WERI-Rb-1 (cell line): ENCODE results near the gene OR4C15.

ENCODE experiments used
- DNase-seq: peaks from one replicate; pipeline ENCODE4 v3.0.0-alpha.2; 2020
- H3K27ac ChIP-seq: fragments of 250-450 bp; sonication (Bioruptor Pico); 2 replicates; pipeline ENCODE4 v1.5.1; 2020; ENCODE audit warnings: mild to moderate bottlenecking, moderate library complexity
- H3K27me3 ChIP-seq: fragments of 250-450 bp; sonication (Bioruptor Pico); 2 replicates; pipeline ENCODE4 v1.5.1; 2021; ENCODE audit warnings: mild to moderate bottlenecking, low read depth, moderate library complexity; ENCODE audit not compliant: insufficient read depth, severe bottlenecking
- H3K36me3 ChIP-seq: fragments of 250-450 bp; sonication (Bioruptor Pico); 2 replicates; pipeline ENCODE4 v1.5.1; 2020; ENCODE audit warnings: mild to moderate bottlenecking, moderate library complexity
- H3K4me3 ChIP-seq: 2 replicates; pipeline ENCODE4 v1.5.1; 2011; ENCODE audit warnings: low read depth, mild to moderate bottlenecking, control low read depth, low read length
- H3K9me3 ChIP-seq: fragments of 250-450 bp; sonication (Bioruptor Pico); 2 replicates; pipeline ENCODE4 v1.5.1; 2021; ENCODE audit warnings: mild to moderate bottlenecking, moderate library complexity; ENCODE audit not compliant: severe bottlenecking
- CTCF ChIP-seq: IDR thresholded peaks from 2 replicates; pipeline ENCODE4 v1.5.1; 2011; ENCODE audit warnings: low read depth, mild to moderate bottlenecking, control low read depth, inconsistent platforms, low read length

OR4C15 gene

DNA sequence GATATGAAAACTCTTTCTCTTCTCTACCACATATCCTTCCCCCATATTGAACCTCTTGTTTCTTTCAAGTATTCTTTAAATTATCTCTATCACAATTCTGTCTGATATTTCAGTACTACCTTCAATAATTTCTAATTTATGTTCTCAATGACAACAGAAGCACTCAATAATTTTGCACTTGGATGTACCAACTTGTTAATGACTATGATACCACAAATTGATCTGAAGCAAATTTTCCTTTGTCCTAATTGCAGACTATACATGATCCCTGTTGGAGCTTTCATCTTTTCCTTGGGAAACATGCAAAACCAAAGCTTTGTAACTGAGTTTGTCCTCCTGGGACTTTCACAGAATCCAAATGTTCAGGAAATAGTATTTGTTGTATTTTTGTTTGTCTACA lies at the start of gene OR4C15:
OR4C15 (plus strand) TSS at position 301 of the 400 bp plus-strand sequence; CDS start at position 301, 0 bp downstream.
- Histone ChIP-seq H3K9me3 (no peaks in the 10 kb centered on the region), H3K36me3 (no peaks in the 10 kb centered on the region), H3K4me3 (no peak within 1 kb of the TSS), H3K27ac (no peak within 1 kb of the TSS), H3K27me3 (no peaks in the 10 kb centered on the region)
- no peak for TF ChIP-seq CTCF
- DNase-seq, result no peak

GRCh38 chr11:55571828-55572227 lies 17.6 kb downstream of the OR4C15 start, which contains the start of gene OR4C16:
Gene OR4C16, plus strand, starts transcription at chr11:55572128. Its CDS starts 0 bp downstream, at chr11:55572128.
- no peak for TF ChIP-seq CTCF
- Histone ChIP-seq H3K27me3 (no peaks in the 10 kb centered on the region), H3K9me3 (no peaks in the 10 kb centered on the region), H3K27ac (no peak within 1 kb of the TSS), H3K36me3 (no peaks in the 10 kb centered on the region), H3K4me3 (no peak within 1 kb of the TSS)
- no peak for DNase-seq

- H3K27ac ChIP-seq, result no peak overlapping the region
- H3K9me3 ChIP-seq, result no peaks in the 10 kb centered on the region
- no peaks in the 10 kb centered on the region for H3K36me3 ChIP-seq
- DNase-seq, result no peak
- H3K4me3 ChIP-seq, result no peak overlapping the region
- no peak for TF ChIP-seq CTCF
- H3K27me3 ChIP-seq, result no peaks in the 10 kb centered on the region
These were observed 18.3 kb downstream of the OR4C15 start for GRCh38 chr11:55572548-55572947.
